Kidney (tissue), 14 donors: ENCODE results near the gene ACTMAP. TPM values are rescaled to one million over a fixed set of nuclear protein-coding genes. Genes with fewer than 3 reads are reported as not detected.
A peak's percentile ranks its signal among the peaks of the same experiment; 100 is the strongest.

Experiments used
- DNase-seq, 5 donors: peaks; one replicate each; pipeline ENCODE4 v3.0.0-alpha.2; 2013 to 2020
- FAIRE-seq: peaks from 2 replicates; lab custom pipeline; 2012; peaks lifted over from hg19 to GRCh38; lab: Jason Lieb, UNC
- H3K27ac ChIP-seq, 2 donors: one replicate each; pipeline ENCODE4 v1.7.0; 2013; ENCODE audit warnings: low read depth in 2 of 2, low read length in 2 of 2, inconsistent platforms in 1 of 2
- H3K27me3 ChIP-seq: one replicate; pipeline ENCODE4 v1.7.1; 2013; ENCODE audit warnings: low read length, inconsistent platforms; ENCODE audit not compliant: control insufficient read depth, insufficient read depth
- H3K36me3 ChIP-seq, 3 donors: one replicate each; pipeline versions ENCODE4 v1.7.0 to v1.7.1; 2013; ENCODE audit warnings: low read length in 3 of 3, control low read depth in 1 of 3, inconsistent platforms in 1 of 3; ENCODE audit not compliant: insufficient read depth in 3 of 3, control insufficient read depth in 2 of 3
- H3K4me1 ChIP-seq, 3 donors: one replicate each; pipeline versions ENCODE4 v1.7.0 to v1.7.1; 2013; ENCODE audit warnings: low read length in 3 of 3, inconsistent platforms in 1 of 3, low read depth in 1 of 3; ENCODE audit not compliant: control insufficient read depth in 2 of 3, insufficient read depth in 2 of 3
- H3K4me3 ChIP-seq, 3 donors: one replicate each; pipeline versions ENCODE4 v1.7.0 to v1.8.1; 2013; ENCODE audit warnings: low read length in 3 of 3, control low read depth in 1 of 3, inconsistent platforms in 1 of 3
- H3K9ac ChIP-seq, 3 donors: one replicate each; pipeline versions ENCODE4 v1.7.0 to v1.7.1; 2013; ENCODE audit warnings: low read length in 3 of 3, control low read depth in 1 of 3, inconsistent platforms in 1 of 3
- H3K9me3 ChIP-seq, 3 donors: one replicate each; pipeline versions ENCODE4 v1.7.0 to v1.7.1; 2013; ENCODE audit warnings: low read length in 3 of 3, control low read depth in 1 of 3, inconsistent platforms in 1 of 3; ENCODE audit not compliant: control insufficient read depth in 2 of 3, insufficient read depth in 1 of 3
- intact Hi-C: fragments of 100-400 bp; cut with DNase I; formaldehyde crosslinking; loops from one replicate; pipeline ENCODE4 v1.11.1; 2022
- polyA plus RNA-seq: library from polyadenylated mRNA; stranded (reverse); fragments of 350-450 nt; fragmentation: Illumina TruSeq; extraction: RNeasy Lipid Tissue Mini Kit (QIAGEN cat#74804); gene quantifications from one replicate; pipeline ENCODE4 v1.2.3, GENCODE V29; 2014; ENCODE audit warnings: low read depth, low replicate concordance; ENCODE audit not compliant: insufficient read depth
- total RNA-seq: library from RNA; stranded (reverse); fragmentation: NEBNext Ultra II Directional; extraction: Animal tissue kit (Norgen Biotek cat#: 25700); gene quantifications from one replicate; pipeline ENCODE4 v1.2.1, GENCODE V29; 2021
- TF ChIP-seq, protein P1 (sequence below): IDR thresholded peaks from 3 replicates; pipeline ENCODE4 v1.5.1; 2012; ENCODE audit warnings: mild to moderate bottlenecking, moderate library complexity, borderline replicate concordance; ENCODE audit not compliant: insufficient read depth; ENCODE audit errors: extremely low read depth
- donor health status: control.
- donor health status: control.
- donor health status: control.
- donor health status: control.
- donor health status: control.
- donor health status: DM: yes; HTN: yes; CAD: no.
- donor health status: Normal renal cell carcinoma (clear cell type).

The ACTMAP gene
- total and polyA plus RNA-seq, 2 donors from 2014 or later, result 8.7 to 8.9 TPM

- intact Hi-C loops, result no loop called here
- FAIRE-seq (no peak), DNase-seq (no peak)
- TF ChIP-seq, protein P1, sequence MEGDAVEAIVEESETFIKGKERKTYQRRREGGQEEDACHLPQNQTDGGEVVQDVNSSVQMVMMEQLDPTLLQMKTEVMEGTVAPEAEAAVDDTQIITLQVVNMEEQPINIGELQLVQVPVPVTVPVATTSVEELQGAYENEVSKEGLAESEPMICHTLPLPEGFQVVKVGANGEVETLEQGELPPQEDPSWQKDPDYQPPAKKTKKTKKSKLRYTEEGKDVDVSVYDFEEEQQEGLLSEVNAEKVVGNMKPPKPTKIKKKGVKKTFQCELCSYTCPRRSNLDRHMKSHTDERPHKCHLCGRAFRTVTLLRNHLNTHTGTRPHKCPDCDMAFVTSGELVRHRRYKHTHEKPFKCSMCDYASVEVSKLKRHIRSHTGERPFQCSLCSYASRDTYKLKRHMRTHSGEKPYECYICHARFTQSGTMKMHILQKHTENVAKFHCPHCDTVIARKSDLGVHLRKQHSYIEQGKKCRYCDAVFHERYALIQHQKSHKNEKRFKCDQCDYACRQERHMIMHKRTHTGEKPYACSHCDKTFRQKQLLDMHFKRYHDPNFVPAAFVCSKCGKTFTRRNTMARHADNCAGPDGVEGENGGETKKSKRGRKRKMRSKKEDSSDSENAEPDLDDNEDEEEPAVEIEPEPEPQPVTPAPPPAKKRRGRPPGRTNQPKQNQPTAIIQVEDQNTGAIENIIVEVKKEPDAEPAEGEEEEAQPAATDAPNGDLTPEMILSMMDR, result no peak
- Histone ChIP-seq H3K4me1 (peaks cover 0 to 10% (median 10%) of the 10 kb centered on the region in 3 donors), H3K9me3 (no peaks in the 10 kb centered on the region), H3K27ac (peak overlapping the region; percentile 97 to 99), H3K27me3 (no peaks in the 10 kb centered on the region), H3K9ac (peak overlapping the region; percentile 68 to 100 (median 97)), H3K4me3 (peak overlapping the region; percentile 98 to 99 (median 98)), H3K36me3 (no peaks in the 10 kb centered on the region)
Measured at GRCh38 chr19:40777645-40777936, 27.3 kb upstream of the ACTMAP start.

- FAIRE-seq, result no peak
- Histone ChIP-seq H3K4me3 (peak overlapping the region; percentile 98 to 99 (median 98)), H3K27ac (peak overlapping the region; percentile 97 to 99), H3K9me3 (no peaks in the 10 kb centered on the region), H3K4me1 (peaks cover 0 to 10% (median 10%) of the 10 kb centered on the region in 3 donors), H3K9ac (peak overlapping the region; percentile 68 to 100 (median 97)), H3K36me3 (no peaks in the 10 kb centered on the region), H3K27me3 (no peaks in the 10 kb centered on the region)
- intact Hi-C loops, result no loop called here
- TF ChIP-seq, protein P1, result no peak
- peak; percentile 91 to 97 (median 94) for DNase-seq
Measured at GRCh38 chr19:40776932-40777644, 26.8 kb upstream of the ACTMAP start.

GRCh38 chr19:40776364-40776763 lies 26.1 kb upstream of the ACTMAP start:
- no peak overlapping the region for H3K27ac ChIP-seq
- H3K9ac ChIP-seq, result no peak overlapping the region
- DNase-seq, result no peak

More at GRCh38 chr19:40776364-40776763, 26.1 kb upstream of the ACTMAP start:
- Histone ChIP-seq H3K9me3 (no peaks in the 10 kb centered on the region), H3K27me3 (no peaks in the 10 kb centered on the region), H3K4me3 (no peak overlapping the region), H3K4me1 (peaks cover 0 to 10% (median 10%) of the 10 kb centered on the region in 3 donors), H3K36me3 (no peaks in the 10 kb centered on the region)
- intact Hi-C loops, result no loop called here
- TF ChIP-seq, protein P1, result no peak
- FAIRE-seq, result no peak
